Activated CD4-positive, alpha-beta T cell treated with anti-CD3 and anti-CD28 coated beads, Interleukin-2, amount 10 ng/mL, durations not matched to agents 7 days and 5 days (primary cell): Measurements from ENCODE around the gene FAM53A. TPM values are rescaled to one million over a fixed set of nuclear protein-coding genes. Genes with fewer than 3 reads are reported as not detected.

Experiments used
- CTCF ChIA-PET: fragments of 350-600 bp; sonication (Branson Sonifier 250); formaldehyde crosslinking; loops from one replicate; lab custom pipeline; 2021; ENCODE audit warnings: antibody characterized with exemption; lab: Charles Lee
- POLR2A ChIA-PET: fragments of 350-600 bp; sonication (Branson Sonifier 250); formaldehyde crosslinking; loops from one replicate; lab custom pipeline; 2021; ENCODE audit warnings: antibody characterized with exemption; lab: Charles Lee
- DNase-seq: peaks from one replicate; pipeline ENCODE4 v3.0.0-alpha.2; 2020
- H3K27ac Mint-ChIP-seq: one replicate; pipeline ENCODE4 v1.8.0; 2021; ENCODE audit warnings: mild to moderate bottlenecking, moderate library complexity, mixed read lengths
- H3K27me3 Mint-ChIP-seq: one replicate; pipeline ENCODE4 v1.8.0; 2021; ENCODE audit warnings: mixed read lengths
- H3K36me3 Mint-ChIP-seq: one replicate; pipeline ENCODE4 v1.8.0; 2021; ENCODE audit warnings: low read depth, mixed read lengths
- H3K4me1 Mint-ChIP-seq: one replicate; pipeline ENCODE4 v1.8.0; 2021; ENCODE audit warnings: mixed read lengths
- H3K4me3 Mint-ChIP-seq: one replicate; pipeline ENCODE4 v1.8.0; 2021; ENCODE audit warnings: mild to moderate bottlenecking, moderate library complexity, mixed read lengths
- H3K9me3 Mint-ChIP-seq: one replicate; pipeline ENCODE4 v1.8.0; 2021; ENCODE audit warnings: mixed read lengths
- total RNA-seq, 2 experiments: library from RNA; stranded (reverse); gene quantifications; one replicate each; pipeline ENCODE4 v1.2.3, GENCODE V29; 2021

The FAM53A gene
- total RNA-seq, 2 experiments from 2014 or later, result 0.99 to 1.6 TPM

- no peak for DNase-seq
- POLR2A ChIA-PET, result interaction anchor here (0.9 to 1.5 kb wide), 3 partner anchors 9 to 134 kb away, joined by 3 to 7 read pairs (median 3); partner anchors contain the start of genes LETM1 and SLBP
- peaks cover 48% of the 10 kb centered on the region for H3K36me3 Mint-ChIP-seq
- peaks cover 60% of the 10 kb centered on the region for H3K4me1 Mint-ChIP-seq
- CTCF ChIA-PET, result interaction anchor here (0.6 to 9.1 kb wide), 7 partner anchors 10 to 235 kb away, joined by 3 to 94 read pairs (median 5); partner anchors contain the start of gene SLBP
- peak overlapping the region; percentile 97 for H3K4me3 Mint-ChIP-seq
- peak overlapping the region; percentile 98 for H3K27ac Mint-ChIP-seq
- no peaks in the 10 kb centered on the region for H3K9me3 Mint-ChIP-seq
- H3K27me3 Mint-ChIP-seq, result no peaks in the 10 kb centered on the region
These were observed 37.8 kb upstream of the FAM53A start for GRCh38 chr4:1721666-1722550.

GRCh38 chr4:1721003-1721665, 37.0 kb upstream of the FAM53A start, which contains the start of the genes TACC3 and TMEM129:
TSS of gene TACC3 (plus strand) at chr4:1721521. CDS start at chr4:1723422, 1,901 bp downstream.
TSS of gene TMEM129 (minus strand) at chr4:1721323. CDS start at chr4:1720837, 486 bp downstream.
- H3K4me3 Mint-ChIP-seq, result peak within 1 kb of the TSS; percentile 97
- H3K4me1 Mint-ChIP-seq, result peaks cover 56% of the 10 kb centered on the region
- H3K27me3 Mint-ChIP-seq, result no peaks in the 10 kb centered on the region
- peaks cover 41% of the 10 kb centered on the region for H3K36me3 Mint-ChIP-seq
- CTCF ChIA-PET, result interaction anchor here (0.6 to 2.3 kb wide), 6 partner anchors 9 to 236 kb away, joined by 3 to 8 read pairs (median 5); partner anchors contain the start of gene SLBP
- peak; percentile 95 for DNase-seq
- H3K27ac Mint-ChIP-seq, result peak within 1 kb of the TSS; percentile 98
- POLR2A ChIA-PET, result interaction anchor here (0.9 kb wide), 2 partner anchors 9 to 135 kb away, joined by 3 to 7 read pairs; partner anchors contain the start of genes LETM1 and SLBP
- no peaks in the 10 kb centered on the region for H3K9me3 Mint-ChIP-seq

- H3K36me3 Mint-ChIP-seq, result peaks cover 41% of the 10 kb centered on the region
- no peaks in the 10 kb centered on the region for H3K9me3 Mint-ChIP-seq
- H3K27me3 Mint-ChIP-seq, result no peaks in the 10 kb centered on the region
- ChIA-PET CTCF (interaction anchor here (0.9 to 2.3 kb wide), 4 partner anchors 8 to 27 kb away, joined by 5 to 8 read pairs (median 6); partner anchors contain the start of gene SLBP), POLR2A (interaction anchor here (0.9 kb wide), 2 partner anchors 8 to 136 kb away, joined by 3 to 7 read pairs; partner anchors contain the start of genes LETM1 and SLBP)
- DNase-seq, result peak; percentile 51
- H3K27ac Mint-ChIP-seq, result peak overlapping the region; percentile 92
- H3K4me3 Mint-ChIP-seq, result peak overlapping the region; percentile 84
- peaks cover 58% of the 10 kb centered on the region for H3K4me1 Mint-ChIP-seq
These were observed 36.3 kb upstream of the FAM53A start for GRCh38 chr4:1720163-1720983.

- H3K27me3 Mint-ChIP-seq, result no peaks in the 10 kb centered on the region
- peak overlapping the region; percentile 80 for H3K27ac Mint-ChIP-seq
- ChIA-PET POLR2A (no interaction called here), CTCF (interaction anchor here (1.0 to 1.3 kb wide), 3 partner anchors 8 to 25 kb away, joined by 3 read pairs; no protein-coding TSS in a partner anchor)
- DNase-seq, result no peak
- H3K4me3 Mint-ChIP-seq, result no peak overlapping the region
- peaks cover 61% of the 10 kb centered on the region for H3K4me1 Mint-ChIP-seq
- H3K36me3 Mint-ChIP-seq, result peaks cover 36% of the 10 kb centered on the region
- no peaks in the 10 kb centered on the region for H3K9me3 Mint-ChIP-seq
These were observed 34.2 kb upstream of the FAM53A start for GRCh38 chr4:1718095-1718850.

GRCh38 chr4:1717129-1718094, 33.3 kb upstream of the FAM53A start:
- H3K4me1 Mint-ChIP-seq, result peaks cover 53% of the 10 kb centered on the region
- ChIA-PET POLR2A (no interaction called here), CTCF (interaction anchor here (1.0 to 1.3 kb wide), 3 partner anchors 9 to 24 kb away, joined by 3 read pairs; no protein-coding TSS in a partner anchor)
- H3K4me3 Mint-ChIP-seq, result no peak overlapping the region
- DNase-seq, result no peak
- no peaks in the 10 kb centered on the region for H3K9me3 Mint-ChIP-seq
- no peak overlapping the region for H3K27ac Mint-ChIP-seq
- H3K36me3 Mint-ChIP-seq, result peaks cover 31% of the 10 kb centered on the region
- no peaks in the 10 kb centered on the region for H3K27me3 Mint-ChIP-seq

- H3K27ac Mint-ChIP-seq, result peak overlapping the region; percentile 50
- peaks cover 27% of the 10 kb centered on the region for H3K36me3 Mint-ChIP-seq
- no peak overlapping the region for H3K4me3 Mint-ChIP-seq
- no peak for DNase-seq
- no peaks in the 10 kb centered on the region for H3K9me3 Mint-ChIP-seq
- H3K27me3 Mint-ChIP-seq, result no peaks in the 10 kb centered on the region
- ChIA-PET POLR2A (no interaction called here), CTCF (no interaction called here)
- H3K4me1 Mint-ChIP-seq, result peaks cover 51% of the 10 kb centered on the region
These were observed 32.2 kb upstream of the FAM53A start for GRCh38 chr4:1716065-1716945.

GRCh38 chr4:1715002-1715758, 31.1 kb upstream of the FAM53A start:
- POLR2A ChIA-PET, result no interaction called here
- H3K27ac Mint-ChIP-seq, result peak overlapping the region; percentile 96
- peaks cover 60% of the 10 kb centered on the region for H3K4me1 Mint-ChIP-seq

GRCh38 chr4:1714303-1715001, 30.3 kb upstream of the FAM53A start:
- Mint-ChIP-seq H3K27me3 (no peaks in the 10 kb centered on the region), H3K4me1 (peaks cover 60% of the 10 kb centered on the region), H3K4me3 (peak overlapping the region; percentile 96), H3K9me3 (no peaks in the 10 kb centered on the region), H3K27ac (peak overlapping the region; percentile 96), H3K36me3 (peaks cover 37% of the 10 kb centered on the region)
- DNase-seq, result no peak
- ChIA-PET POLR2A (no interaction called here), CTCF (interaction anchor here (1.1 to 1.2 kb wide), 2 partner anchors 11 to 21 kb away, joined by 3 to 4 read pairs; no protein-coding TSS in a partner anchor)

More at GRCh38 chr4:1715002-1715758, 31.1 kb upstream of the FAM53A start:
- Mint-ChIP-seq H3K36me3 (peaks cover 34% of the 10 kb centered on the region), H3K4me3 (peak overlapping the region; percentile 96), H3K27me3 (no peaks in the 10 kb centered on the region), H3K9me3 (no peaks in the 10 kb centered on the region)
- CTCF ChIA-PET, result no interaction called here
- DNase-seq, result no peak
